CD14-positive monocyte (primary cell): Measurements from ENCODE around the gene SLC3A2. TPM values are rescaled to one million over a fixed set of nuclear protein-coding genes. Genes with fewer than 3 reads are reported as not detected.

Source experiments
- DNase-seq, 3 donors: peaks; one replicate each; pipeline ENCODE4 v3.0.0-alpha.2; 2011 to 2022
- H2AFZ ChIP-seq: 2 replicates; pipeline ENCODE4 v1.6.0; 2012; ENCODE audit warnings: mild to moderate bottlenecking, low read depth, low read length, inconsistent platforms; ENCODE audit not compliant: insufficient read depth, poor library complexity, severe bottlenecking
- H3K27ac ChIP-seq, 2 donors: 1 replicate in 1 of 2; 2 replicates in 1 of 2; pipeline ENCODE4 v1.5.1; 2012 to 2013; ENCODE audit warnings: low read length in 2 of 2, control low read depth in 1 of 2, inconsistent platforms in 1 of 2, low read depth in 1 of 2, mild to moderate bottlenecking in 1 of 2
- H3K27me3 ChIP-seq, 2 donors: one replicate each; pipeline versions ENCODE4 v1.6.0 to v1.6.1; 2011 to 2013; ENCODE audit warnings: low read length in 2 of 2; ENCODE audit not compliant: control insufficient read depth in 2 of 2, insufficient read depth in 2 of 2
- H3K36me3 ChIP-seq, 2 donors: replicated peaks in 1 of 2; 1 replicate in 1 of 2; 2 replicates in 1 of 2; pipeline versions ENCODE4 v1.5.1 to v1.6.1; 2012 to 2013; ENCODE audit warnings: low read length in 2 of 2, control low read depth in 1 of 2, inconsistent platforms in 1 of 2, mild to moderate bottlenecking in 1 of 2; ENCODE audit not compliant: insufficient read depth in 2 of 2, control insufficient read depth in 1 of 2
- H3K4me1 ChIP-seq, 2 donors: 1 replicate in 1 of 2; 2 replicates in 1 of 2; pipeline versions ENCODE4 v1.5.1 to v1.6.1; 2012 to 2013; ENCODE audit warnings: low read length in 2 of 2, control low read depth in 1 of 2, inconsistent platforms in 1 of 2, mild to moderate bottlenecking in 1 of 2, moderate library complexity in 1 of 2; ENCODE audit not compliant: insufficient read depth in 2 of 2, control insufficient read depth in 1 of 2
- H3K4me2 ChIP-seq: replicated peaks from 2 replicates; pipeline ENCODE3; 2012; ENCODE audit warnings: low read length, moderate library complexity, mild to moderate bottlenecking; ENCODE audit not compliant: poor library complexity, severe bottlenecking; ENCODE audit errors: extremely low read depth
- H3K4me3 ChIP-seq, 3 experiments: fragments of 200-600 bp in 1 of 3; sonication (generic) in 1 of 3; replicated peaks in 1 of 3; 1 replicate in 2 of 3; 2 replicates in 1 of 3; pipeline ENCODE4 v1.5.1; 2011 to 2013; ENCODE audit warnings: low read length in 3 of 3, mild to moderate bottlenecking in 3 of 3, control low read depth in 2 of 3, low read depth in 2 of 3, inconsistent platforms in 1 of 3, moderate library complexity in 1 of 3
- H3K79me2 ChIP-seq: 2 replicates; pipeline ENCODE4 v1.6.0; 2012; ENCODE audit warnings: mild to moderate bottlenecking, control low read depth, inconsistent platforms, low read length, moderate library complexity; ENCODE audit not compliant: insufficient read depth
- H3K9ac ChIP-seq: 2 replicates; pipeline ENCODE4 v1.6.0; 2017; ENCODE audit warnings: low read length, mild to moderate bottlenecking; ENCODE audit not compliant: insufficient read depth, poor library complexity, severe bottlenecking
- H3K9me3 ChIP-seq, 2 donors: replicated peaks in 1 of 2; 1 replicate in 1 of 2; 2 replicates in 1 of 2; pipeline versions ENCODE4 v1.5.1 to v1.6.1; 2012 to 2013; ENCODE audit warnings: low read length in 2 of 2, control low read depth in 1 of 2; ENCODE audit not compliant: control insufficient read depth in 1 of 2, insufficient read depth in 1 of 2
- H4K20me1 ChIP-seq: 2 replicates; pipeline ENCODE4 v1.6.0; 2012; ENCODE audit warnings: mild to moderate bottlenecking, low read length, control low read depth, moderate library complexity; ENCODE audit not compliant: insufficient read depth
- H3K27ac Mint-ChIP-seq, 7 donors: one replicate each; pipeline ENCODE4 v1.8.0; 2020; ENCODE audit warnings: mild to moderate bottlenecking in 7 of 7, mixed read lengths in 7 of 7, moderate library complexity in 6 of 7, inconsistent platforms in 2 of 7
- H3K27me3 Mint-ChIP-seq, 3 donors: one replicate each; pipeline ENCODE4 v1.8.0; 2021 to 2022; ENCODE audit warnings: low read depth in 3 of 3, mild to moderate bottlenecking in 3 of 3, mixed read lengths in 3 of 3, moderate library complexity in 3 of 3, inconsistent platforms in 1 of 3
- H3K36me3 Mint-ChIP-seq, 2 donors: one replicate each; pipeline ENCODE4 v1.8.0; 2020; ENCODE audit warnings: mixed read lengths in 2 of 2, inconsistent platforms in 1 of 2, mild to moderate bottlenecking in 1 of 2
- H3K4me1 Mint-ChIP-seq: one replicate; pipeline ENCODE4 v1.8.0; 2020; ENCODE audit warnings: mild to moderate bottlenecking, mixed read lengths
- H3K4me3 Mint-ChIP-seq, 2 donors: one replicate each; pipeline ENCODE4 v1.8.0; 2020; ENCODE audit warnings: mild to moderate bottlenecking in 2 of 2, mixed read lengths in 2 of 2, moderate library complexity in 1 of 2
- H3K9me3 Mint-ChIP-seq, 7 donors: one replicate each; pipeline ENCODE4 v1.8.0; 2020 to 2022; ENCODE audit warnings: mixed read lengths in 7 of 7, mild to moderate bottlenecking in 6 of 7, moderate library complexity in 6 of 7, inconsistent platforms in 2 of 7
- CTCF ChIP-seq: fragments of 200-600 bp; IDR thresholded peaks from one replicate; pipeline ENCODE4 v1.8.0; 2022; ENCODE audit warnings: antibody characterized with exemption, mild to moderate bottlenecking
- WGBS: methylation state at CpG from one replicate; pipeline ENCODE4 v1.1.5; 2013; ENCODE audit warnings: missing lambda C conversion rate; ENCODE audit not compliant: insufficient coverage; 5-methylcytosine and 5-hydroxymethylcytosine counted together
- intact Hi-C, 2 donors: fragments of 100-400 bp; cut with micrococcal nuclease; formaldehyde crosslinking; loops; one replicate each; pipeline versions ENCODE4 v1.15.0 to v1.15.1; 2023
- polyA plus RNA-seq, 3 donors: library from polyadenylated mRNA; depleted of rRNA in 1 of 3; unstranded in 2 of 3; stranded (reverse) in 1 of 3; fragments of 300-500 nt in 2 of 3; fragments of >200 nt in 1 of 3; fragmentation: Illumina TruSeq in 2 of 3; gene quantifications; 1 replicate in 2 of 3; 2 replicates in 1 of 3; pipeline ENCODE4 v1.2.3, GENCODE V29; 2012 to 2021

Gene SLC3A2
- polyA plus RNA-seq, 3 donors, result 156 to 231 (median 189) TPM

GRCh38 chr11:62850911-62851806, 29.5 kb upstream of the SLC3A2 start:
- peaks cover 31% of the 10 kb centered on the region for H3K4me1 Mint-ChIP-seq

More at GRCh38 chr11:62850911-62851806, 29.5 kb upstream of the SLC3A2 start:
- Histone ChIP-seq H3K4me1 (peaks cover 21 to 28% of the 10 kb centered on the region in 2 donors), H3K27ac (peak overlapping the region in 1 of 2 donors; percentile 44), H2AFZ (no peak overlapping the region), H3K4me2 (no peak overlapping the region), H3K4me3 (no peak overlapping the region), H3K36me3 (peaks cover 25 to 33% of the 10 kb centered on the region in 2 donors), H3K9ac (no peak overlapping the region), H3K27me3 (no peaks in the 10 kb centered on the region), H3K79me2 (peaks cover 34% of the 10 kb centered on the region), H4K20me1 (peaks cover 33% of the 10 kb centered on the region), H3K9me3 (no peaks in the 10 kb centered on the region)
- peaks cover 29 to 31% of the 10 kb centered on the region in 2 donors for H3K36me3 Mint-ChIP-seq
- no peak overlapping the region for H3K4me3 Mint-ChIP-seq
- WGBS, result 75% methylated on average over 6 of the region's 15 CpGs
- H3K27ac Mint-ChIP-seq, result peak overlapping the region in 3 of 7 donors; percentile 25 to 54 (median 50)
- TF ChIP-seq CTCF, result no peak
- no peaks in the 10 kb centered on the region for H3K9me3 Mint-ChIP-seq
- intact Hi-C loops, result loop anchor here in 1 of 2 donors (10.0 kb wide), 1 partner anchor 236 kb away; the partner anchor contains the start of genes EML3 and ROM1
- no peak for DNase-seq
- no peaks in the 10 kb centered on the region for H3K27me3 Mint-ChIP-seq
